ENCODE measurements around the gene ELFN1.

ELFN1 gene

DNA sequence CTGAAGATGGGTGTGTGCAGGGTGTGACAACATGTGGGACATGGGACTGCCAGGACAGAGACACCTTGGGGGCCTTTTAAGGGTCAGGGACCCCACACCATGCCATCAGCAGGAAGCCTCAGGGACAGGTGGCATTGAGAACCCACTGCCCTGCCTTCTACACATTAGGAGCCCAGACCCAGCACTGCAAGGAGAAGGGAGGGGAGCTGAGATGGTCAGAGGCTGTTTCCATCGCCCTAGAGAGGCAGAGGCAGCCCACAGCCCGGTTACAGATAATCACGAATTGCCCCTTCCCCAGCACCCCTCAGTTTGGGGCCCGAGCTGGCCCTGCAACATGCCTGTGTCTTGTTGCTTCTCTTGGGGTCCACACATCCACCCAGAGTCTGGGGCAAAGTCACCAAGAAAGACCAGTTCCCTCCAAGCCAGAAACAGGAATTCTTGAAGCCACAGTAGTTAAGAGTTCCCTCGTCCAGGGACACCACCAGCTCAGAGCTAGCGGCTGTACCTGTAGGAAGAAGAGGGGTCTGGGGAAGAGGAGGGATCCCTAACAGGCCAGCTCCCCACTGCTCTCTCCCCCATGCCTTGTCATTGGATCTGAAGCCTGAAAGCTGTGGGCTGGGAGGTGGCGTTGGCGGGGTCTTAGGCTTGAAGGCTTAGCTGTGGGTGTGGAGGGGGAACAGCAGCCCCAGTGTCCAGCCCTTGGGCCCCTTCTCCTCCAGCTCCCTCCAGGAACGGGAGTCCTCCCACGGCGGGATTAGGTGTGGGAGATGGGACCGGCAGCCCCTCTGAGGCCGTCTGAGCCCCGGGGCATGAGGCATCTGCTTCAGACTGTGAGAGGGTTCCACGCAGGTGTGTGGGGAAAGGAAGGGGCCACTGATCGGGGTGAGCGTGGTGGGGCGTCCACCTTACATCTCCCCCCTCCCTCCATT is 44.8 kb upstream of the ELFN1 start:
- no CpG with 5 or more reads among the region's 18 CpGs for WGBS (ENCODE audit: extremely low coverage, insufficient coverage, low lambda C conversion rate)

GRCh38 chr7:1626769-1627168 is 43.3 kb upstream of the ELFN1 start:
- DNase-seq = no peak
- no peak overlapping the region for H3K18ac ChIP-seq (ENCODE audit: low read length)
- H3K4me1 ChIP-seq (ENCODE audit: control insufficient read depth, low read depth, low read length) = no peaks in the 10 kb centered on the region
- H3K56ac ChIP-seq (ENCODE audit: low read length) = no peak overlapping the region
- H3K4me3 ChIP-seq (ENCODE audit: low read length) = no peak overlapping the region
- no peak overlapping the region for H3K4me2 ChIP-seq (ENCODE audit: low read length)
- H2AK5ac ChIP-seq (ENCODE audit: low read length) = no peak overlapping the region
- H3K27me3 ChIP-seq (ENCODE audit: insufficient read depth, low read length, poor library complexity) = no peaks in the 10 kb centered on the region
- H2BK15ac ChIP-seq (replicated peaks; ENCODE audit: low read depth) = no peak overlapping the region
- no peak overlapping the region for H3K9ac ChIP-seq (ENCODE audit: low read length)
- no peak overlapping the region for H2BK5ac ChIP-seq (ENCODE audit: low read length)
- WGBS (ENCODE audit: extremely low coverage, insufficient coverage, low lambda C conversion rate) = no CpG with 5 or more reads among the region's 1 CpG
- no peak overlapping the region for H3K23ac ChIP-seq (ENCODE audit: low read length)
- no peaks in the 10 kb centered on the region for H3K79me2 ChIP-seq (ENCODE audit: control insufficient read depth, insufficient read depth, low read length)
- no peaks in the 10 kb centered on the region for H3K36me3 ChIP-seq (ENCODE audit: control insufficient read depth, insufficient read depth, low read length)
- no peaks in the 10 kb centered on the region for H3K79me1 ChIP-seq (ENCODE audit: low read length)
- no peak overlapping the region for H4K8ac ChIP-seq (ENCODE audit: low read depth, low read length)
- H3K4ac ChIP-seq (ENCODE audit: low read depth, low read length) = no peak overlapping the region
- H2BK120ac ChIP-seq (ENCODE audit: low read depth, low read length) = no peak overlapping the region
- H4K5ac ChIP-seq (ENCODE audit: low read length) = no peak overlapping the region
- H3K27ac ChIP-seq (ENCODE audit: low read depth, low read length) = no peak overlapping the region

More for the DNA sequence above, 44.8 kb upstream of the ELFN1 start:
- Histone ChIP-seq H3K4me1 (ENCODE audit: control insufficient read depth, low read depth, low read length) (no peaks in the 10 kb centered on the region), H3K4me2 (ENCODE audit: low read length) (no peak overlapping the region), H3K27ac (ENCODE audit: low read depth, low read length) (no peak overlapping the region), H4K5ac (ENCODE audit: low read length) (no peak overlapping the region), H2BK5ac (ENCODE audit: low read length) (no peak overlapping the region), H3K36me3 (ENCODE audit: control insufficient read depth, insufficient read depth, low read length) (no peaks in the 10 kb centered on the region), H2AK5ac (ENCODE audit: low read length) (no peak overlapping the region), H2BK120ac (ENCODE audit: low read depth, low read length) (no peak overlapping the region), H3K4me3 (ENCODE audit: low read length) (no peak overlapping the region), H3K79me1 (ENCODE audit: low read length) (no peaks in the 10 kb centered on the region), H4K8ac (ENCODE audit: low read depth, low read length) (no peak overlapping the region), H3K9ac (ENCODE audit: low read length) (no peak overlapping the region), H3K79me2 (ENCODE audit: control insufficient read depth, insufficient read depth, low read length) (no peaks in the 10 kb centered on the region), H2BK15ac (replicated peaks; ENCODE audit: low read depth) (no peak overlapping the region), H3K23ac (ENCODE audit: low read length) (no peak overlapping the region), H3K27me3 (ENCODE audit: insufficient read depth, low read length, poor library complexity) (no peaks in the 10 kb centered on the region), H3K4ac (ENCODE audit: low read depth, low read length) (no peak overlapping the region), H3K18ac (ENCODE audit: low read length) (no peak overlapping the region), H3K56ac (ENCODE audit: low read length) (no peak overlapping the region)
- DNase-seq = no peak

- H3K79me1 ChIP-seq (ENCODE audit: low read length) = no peaks in the 10 kb centered on the region
- no peaks in the 10 kb centered on the region for H3K36me3 ChIP-seq (ENCODE audit: control insufficient read depth, insufficient read depth, low read length)
- H3K23ac ChIP-seq (ENCODE audit: low read length) = no peak overlapping the region
- no peaks in the 10 kb centered on the region for H3K4me1 ChIP-seq (ENCODE audit: control insufficient read depth, low read depth, low read length)
- no peak overlapping the region for H3K4me3 ChIP-seq (ENCODE audit: low read length)
- no peak overlapping the region for H4K8ac ChIP-seq (ENCODE audit: low read depth, low read length)
- H2BK5ac ChIP-seq (ENCODE audit: low read length) = no peak overlapping the region
- no peak overlapping the region for H3K4me2 ChIP-seq (ENCODE audit: low read length)
- 100% methylated on average over 2 of the region's 3 CpGs for WGBS (ENCODE audit: extremely low coverage, insufficient coverage, low lambda C conversion rate)
- no peak overlapping the region for H3K4ac ChIP-seq (ENCODE audit: low read depth, low read length)
- no peak overlapping the region for H3K18ac ChIP-seq (ENCODE audit: low read length)
- H4K5ac ChIP-seq (ENCODE audit: low read length) = no peak overlapping the region
- no peak overlapping the region for H2BK120ac ChIP-seq (ENCODE audit: low read depth, low read length)
- no peak overlapping the region for H3K27ac ChIP-seq (ENCODE audit: low read depth, low read length)
- H2AK5ac ChIP-seq (ENCODE audit: low read length) = no peak overlapping the region
- no peaks in the 10 kb centered on the region for H3K27me3 ChIP-seq (ENCODE audit: insufficient read depth, low read length, poor library complexity)
- H2BK15ac ChIP-seq (replicated peaks; ENCODE audit: low read depth) = no peak overlapping the region
- DNase-seq = no peak
- no peaks in the 10 kb centered on the region for H3K79me2 ChIP-seq (ENCODE audit: control insufficient read depth, insufficient read depth, low read length)
- no peak overlapping the region for H3K56ac ChIP-seq (ENCODE audit: low read length)
- no peak overlapping the region for H3K9ac ChIP-seq (ENCODE audit: low read length)
Observed at GRCh38 chr7:1630700-1631336, 39.3 kb upstream of the ELFN1 start.

- Histone ChIP-seq H3K27ac (ENCODE audit: low read depth, low read length) (no peak overlapping the region), H3K36me3 (ENCODE audit: control insufficient read depth, insufficient read depth, low read length) (no peaks in the 10 kb centered on the region), H2AK5ac (ENCODE audit: low read length) (no peak overlapping the region), H3K18ac (ENCODE audit: low read length) (no peak overlapping the region), H2BK120ac (ENCODE audit: low read depth, low read length) (no peak overlapping the region), H3K79me1 (ENCODE audit: low read length) (no peaks in the 10 kb centered on the region), H3K23ac (ENCODE audit: low read length) (no peak overlapping the region), H3K79me2 (ENCODE audit: control insufficient read depth, insufficient read depth, low read length) (no peaks in the 10 kb centered on the region), H2BK5ac (ENCODE audit: low read length) (no peak overlapping the region), H3K4me1 (ENCODE audit: control insufficient read depth, low read depth, low read length) (no peaks in the 10 kb centered on the region), H3K27me3 (ENCODE audit: insufficient read depth, low read length, poor library complexity) (no peaks in the 10 kb centered on the region), H4K8ac (ENCODE audit: low read depth, low read length) (no peak overlapping the region), H2BK15ac (replicated peaks; ENCODE audit: low read depth) (no peak overlapping the region), H3K4ac (ENCODE audit: low read depth, low read length) (no peak overlapping the region), H4K5ac (ENCODE audit: low read length) (no peak overlapping the region), H3K56ac (ENCODE audit: low read length) (no peak overlapping the region), H3K9ac (ENCODE audit: low read length) (no peak overlapping the region), H3K4me2 (ENCODE audit: low read length) (no peak overlapping the region), H3K4me3 (ENCODE audit: low read length) (no peak overlapping the region)
- no peak for DNase-seq
- WGBS (ENCODE audit: extremely low coverage, insufficient coverage, low lambda C conversion rate) = no CpG with 5 or more reads among the region's 5 CpGs
Observed at GRCh38 chr7:1631678-1632077, 38.4 kb upstream of the ELFN1 start.

DNA sequence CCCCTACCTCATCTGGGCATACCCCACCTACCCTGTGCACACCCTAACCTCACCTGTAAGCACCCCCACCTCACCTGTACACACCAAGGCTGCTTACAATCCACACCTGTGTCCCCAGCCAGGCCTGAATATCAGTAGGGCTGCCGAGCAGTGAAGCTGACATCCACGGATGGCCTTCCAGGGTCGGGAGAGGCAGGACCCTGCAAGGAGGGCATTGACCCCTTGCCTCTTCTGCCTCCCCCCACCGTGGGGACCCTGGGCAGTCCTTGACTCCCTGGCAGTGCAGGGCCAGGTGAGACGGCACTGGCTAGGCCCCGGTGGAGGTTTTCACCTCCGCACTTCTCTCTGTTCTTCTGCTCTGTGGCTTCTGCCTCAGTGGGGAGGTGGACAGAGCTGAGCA is 37.6 kb upstream of the ELFN1 start:
- DNase-seq = no peak
- Histone ChIP-seq H3K4me1 (ENCODE audit: control insufficient read depth, low read depth, low read length) (no peaks in the 10 kb centered on the region), H2BK5ac (ENCODE audit: low read length) (no peak overlapping the region), H3K27ac (ENCODE audit: low read depth, low read length) (no peak overlapping the region), H2BK120ac (ENCODE audit: low read depth, low read length) (no peak overlapping the region), H3K4me2 (ENCODE audit: low read length) (no peak overlapping the region), H3K9ac (ENCODE audit: low read length) (no peak overlapping the region), H3K18ac (ENCODE audit: low read length) (no peak overlapping the region), H3K56ac (ENCODE audit: low read length) (no peak overlapping the region), H4K5ac (ENCODE audit: low read length) (no peak overlapping the region), H3K23ac (ENCODE audit: low read length) (no peak overlapping the region), H3K4ac (ENCODE audit: low read depth, low read length) (no peak overlapping the region), H3K79me2 (ENCODE audit: control insufficient read depth, insufficient read depth, low read length) (no peaks in the 10 kb centered on the region), H2AK5ac (ENCODE audit: low read length) (no peak overlapping the region), H3K27me3 (ENCODE audit: insufficient read depth, low read length, poor library complexity) (no peaks in the 10 kb centered on the region), H2BK15ac (replicated peaks; ENCODE audit: low read depth) (no peak overlapping the region), H3K4me3 (ENCODE audit: low read length) (no peak overlapping the region), H3K79me1 (ENCODE audit: low read length) (no peaks in the 10 kb centered on the region), H4K8ac (ENCODE audit: low read depth, low read length) (no peak overlapping the region), H3K36me3 (ENCODE audit: control insufficient read depth, insufficient read depth, low read length) (no peaks in the 10 kb centered on the region)
- no CpG with 5 or more reads among the region's 7 CpGs for WGBS (ENCODE audit: extremely low coverage, insufficient coverage, low lambda C conversion rate)

All from mesendoderm (in vitro differentiated cells).